A549 treated with Mapracorat at 1 μM for 4 hours (cell line): ENCODE data around the gene RAB33B. TPM values are rescaled to one million over a fixed set of nuclear protein-coding genes. Genes with fewer than 3 reads are reported as not detected.

Experiments
- total RNA-seq: library from RNA; stranded (reverse); fragments of 200-300 nt; extraction: Qiagen RNA extraction; gene quantifications from 5 replicates; pipeline ENCODE4 v1.2.3, GENCODE V29; 2022

RAB33B gene
- 1.6 to 2.8 TPM (median 2.3 TPM) in 5 replicates for total RNA-seq

DNA sequence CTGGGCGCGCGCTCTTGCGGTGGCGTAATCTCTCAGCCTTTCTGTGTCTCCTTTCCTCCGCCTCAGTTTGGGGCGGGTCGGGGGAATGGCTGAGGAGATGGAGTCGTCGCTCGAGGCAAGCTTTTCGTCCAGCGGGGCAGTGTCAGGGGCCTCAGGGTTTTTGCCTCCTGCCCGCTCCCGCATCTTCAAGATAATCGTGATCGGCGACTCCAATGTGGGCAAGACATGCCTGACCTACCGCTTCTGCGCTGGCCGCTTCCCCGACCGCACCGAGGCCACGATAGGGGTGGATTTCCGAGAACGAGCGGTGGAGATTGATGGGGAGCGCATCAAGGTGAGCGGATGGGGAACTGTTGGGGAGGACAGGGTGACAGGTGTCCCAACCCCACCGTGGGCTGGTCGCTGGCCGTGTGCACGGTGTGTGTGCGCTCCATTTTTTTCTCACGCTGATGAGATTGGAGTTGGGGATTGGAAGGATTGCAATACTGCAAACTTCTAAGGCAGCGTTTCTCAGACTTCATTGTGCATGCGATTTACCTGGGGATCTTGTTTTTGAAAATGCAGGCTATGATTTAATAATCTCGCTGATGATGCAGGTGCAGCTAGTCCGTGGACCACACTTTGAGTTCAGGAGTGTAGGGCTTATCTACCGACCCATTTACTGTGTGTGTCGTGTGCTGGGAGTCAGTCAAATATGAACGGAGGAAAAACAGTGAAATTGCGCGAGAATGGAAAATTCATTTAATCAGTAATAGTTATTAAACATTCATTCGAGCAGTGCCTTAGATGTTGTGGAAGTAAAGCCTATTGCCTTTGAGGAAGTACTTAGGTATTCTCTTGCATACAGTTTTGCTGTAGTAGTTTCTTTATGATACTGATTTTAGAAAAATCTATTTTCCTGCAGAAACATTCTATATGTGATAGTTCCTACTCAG, at the start of gene RAB33B:
Gene RAB33B, plus strand, starts transcription at position 11 of the 935 bp plus-strand sequence. Its CDS starts 75 bp downstream, at position 86.

Other genes starting within 250 kb of the RAB33B start
- 0.30 to 0.81 TPM (median 0.71 TPM) in 5 replicates for gene MGARP, start 173.9 kb upstream of the RAB33B start, total RNA-seq
- gene NAA15, start 152.6 kb upstream of the RAB33B start, total RNA-seq = 20.1 to 31.2 TPM (median 26.6 TPM) in 5 replicates
- 75.6 to 85.4 TPM (median 80.2 TPM) in 5 replicates for gene NDUFC1, start 151.6 kb upstream of the RAB33B start, total RNA-seq
- 35.4 to 44.0 TPM (median 38.4 TPM) in 5 replicates for gene SETD7, start 102.1 kb downstream of the RAB33B start, total RNA-seq
- gene MGST2, start 211.7 kb downstream of the RAB33B start, total RNA-seq = 49.6 to 53.6 TPM (median 51.3 TPM) in 5 replicates